HG02642 (cell line): ENCODE results near the gene TET2.

Experiments
- ATAC-seq: cut with Tn5 transposase; IDR thresholded peaks from one replicate; pipeline ENCODE4 v1.9.1; 2021; ENCODE audit warnings: mild to moderate bottlenecking; ENCODE audit not compliant: unreplicated experiment, poor library complexity

Gene TET2

DNA sequence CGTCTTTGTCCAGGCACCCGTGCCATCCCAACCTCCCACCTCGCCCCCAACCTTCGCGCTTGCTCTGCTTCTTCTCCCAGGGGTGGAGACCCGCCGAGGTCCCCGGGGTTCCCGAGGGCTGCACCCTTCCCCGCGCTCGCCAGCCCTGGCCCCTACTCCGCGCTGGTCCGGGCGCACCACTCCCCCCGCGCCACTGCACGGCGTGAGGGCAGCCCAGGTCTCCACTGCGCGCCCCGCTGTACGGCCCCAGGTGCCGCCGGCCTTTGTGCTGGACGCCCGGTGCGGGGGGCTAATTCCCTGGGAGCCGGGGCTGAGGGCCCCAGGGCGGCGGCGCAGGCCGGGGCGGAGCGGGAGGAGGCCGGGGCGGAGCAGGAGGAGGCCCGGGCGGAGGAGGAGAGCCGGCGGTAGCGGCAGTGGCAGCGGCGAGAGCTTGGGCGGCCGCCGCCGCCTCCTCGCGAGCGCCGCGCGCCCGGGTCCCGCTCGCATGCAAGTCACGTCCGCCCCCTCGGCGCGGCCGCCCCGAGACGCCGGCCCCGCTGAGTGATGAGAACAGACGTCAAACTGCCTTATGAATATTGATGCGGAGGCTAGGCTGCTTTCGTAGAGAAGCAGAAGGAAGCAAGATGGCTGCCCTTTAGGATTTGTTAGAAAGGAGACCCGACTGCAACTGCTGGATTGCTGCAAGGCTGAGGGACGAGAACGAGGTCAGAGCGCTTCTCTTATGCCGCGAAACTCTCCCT is at the start of gene TET2:
TSS of gene TET2 (plus strand) at position 601 of the 740 bp plus-strand sequence. CDS start 87,067 bp downstream, outside the sequence.
- peak; percentile 88 for ATAC-seq

DNA sequence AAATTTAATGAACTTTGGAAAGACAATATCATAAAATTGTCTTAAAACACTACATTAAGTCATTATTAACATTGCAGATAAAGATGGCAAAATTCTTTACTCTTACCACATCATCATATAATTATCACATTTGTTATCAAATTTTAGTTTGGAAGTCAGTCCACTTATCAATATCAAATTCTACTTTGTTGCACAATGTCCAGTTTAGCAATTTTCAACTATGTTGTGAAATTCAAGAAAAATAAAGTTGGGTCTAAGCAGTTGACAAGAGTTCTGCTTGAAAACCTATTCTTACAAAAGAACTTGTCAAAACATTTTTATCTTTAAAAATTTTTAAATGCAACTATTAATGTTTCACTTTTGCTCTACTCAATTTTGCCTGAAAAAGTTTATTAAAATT is 44.7 kb upstream of the TET2 start:
- no peak for ATAC-seq

- ATAC-seq: no peak
These were observed 40.2 kb upstream of the TET2 start for GRCh38 chr4:105106426-105106825.

GRCh38 chr4:105107095-105107856 is 39.4 kb upstream of the TET2 start:
- ATAC-seq: no peak

- no peak for ATAC-seq
These were observed 37.7 kb upstream of the TET2 start for GRCh38 chr4:105108971-105109370.

DNA sequence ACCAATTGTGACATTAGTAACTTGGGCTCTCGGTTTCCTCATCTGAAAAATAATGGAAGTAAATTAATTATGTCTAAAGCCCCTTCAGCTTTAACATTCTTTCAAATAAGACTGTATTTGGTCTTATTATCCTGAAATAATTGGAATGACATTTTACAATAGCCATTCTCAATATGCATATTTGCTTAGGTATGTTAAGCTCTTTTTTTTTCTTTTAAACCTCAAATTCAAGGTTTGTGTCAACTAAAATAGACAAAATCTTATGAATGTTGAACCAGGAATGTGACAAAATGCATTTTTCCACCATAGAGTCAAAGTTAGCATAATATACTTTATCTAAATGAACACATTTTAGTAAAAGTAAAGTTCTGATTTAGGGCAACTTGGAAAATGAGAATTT is 34.4 kb upstream of the TET2 start:
- no peak for ATAC-seq

DNA sequence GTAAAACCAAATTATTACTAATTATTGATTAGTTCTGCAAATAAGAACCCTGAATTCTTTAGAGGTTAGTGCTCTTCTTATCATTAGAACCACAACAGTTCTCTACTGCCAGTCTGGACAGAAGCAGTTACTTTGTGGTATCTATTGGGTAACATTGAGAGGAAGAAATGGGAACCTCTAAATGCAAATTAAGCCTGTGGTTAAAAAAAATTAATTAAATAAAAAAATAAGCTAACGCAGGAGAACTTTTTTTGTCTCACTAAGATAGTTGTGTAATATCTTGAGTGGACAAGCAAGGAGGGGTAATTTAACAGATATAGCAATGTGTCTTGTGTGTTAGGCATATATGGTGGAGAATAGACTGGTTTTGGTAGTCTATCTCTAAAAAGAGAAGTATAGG is 32.9 kb upstream of the TET2 start:
- ATAC-seq: no peak

DNA sequence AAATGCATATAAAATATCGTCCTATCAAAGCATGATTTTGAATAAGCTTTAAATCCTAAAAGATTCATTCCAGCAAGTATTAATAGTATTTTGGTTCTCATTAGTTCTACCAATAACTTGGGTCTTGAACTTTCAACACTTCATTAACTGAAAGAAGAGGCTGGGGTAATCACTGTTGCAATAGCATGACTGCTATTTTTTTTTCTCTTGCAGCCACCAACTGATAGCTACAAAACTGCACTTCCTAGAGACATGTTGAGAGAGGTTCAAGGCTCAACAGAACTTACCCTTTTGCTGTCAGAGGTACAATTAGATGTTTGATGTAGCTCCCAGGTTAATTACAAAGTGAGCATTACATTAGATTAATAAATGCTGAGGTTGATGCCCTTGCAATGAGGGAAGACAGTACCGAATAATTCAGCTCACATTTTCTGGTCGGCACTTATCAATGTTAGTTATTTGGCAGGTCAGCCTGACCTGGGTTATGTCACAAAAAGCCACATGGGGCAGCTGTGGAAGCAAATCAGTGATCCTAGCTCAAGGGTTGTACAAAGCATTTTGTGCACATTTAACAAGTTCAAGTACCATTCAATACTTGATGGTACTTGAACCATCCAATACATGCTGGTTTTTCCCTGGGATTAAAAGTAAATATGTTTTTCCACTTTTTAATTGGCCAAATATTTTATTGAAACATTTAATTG is 29.9 kb upstream of the TET2 start:
- no peak for ATAC-seq

- no peak for ATAC-seq
These were observed 27.3 kb upstream of the TET2 start for GRCh38 chr4:105119356-105119755.

- ATAC-seq: no peak
These were observed 26.1 kb upstream of the TET2 start for GRCh38 chr4:105120626-105121025.

GRCh38 chr4:105122350-105122749 is 24.3 kb upstream of the TET2 start:
- no peak for ATAC-seq

DNA sequence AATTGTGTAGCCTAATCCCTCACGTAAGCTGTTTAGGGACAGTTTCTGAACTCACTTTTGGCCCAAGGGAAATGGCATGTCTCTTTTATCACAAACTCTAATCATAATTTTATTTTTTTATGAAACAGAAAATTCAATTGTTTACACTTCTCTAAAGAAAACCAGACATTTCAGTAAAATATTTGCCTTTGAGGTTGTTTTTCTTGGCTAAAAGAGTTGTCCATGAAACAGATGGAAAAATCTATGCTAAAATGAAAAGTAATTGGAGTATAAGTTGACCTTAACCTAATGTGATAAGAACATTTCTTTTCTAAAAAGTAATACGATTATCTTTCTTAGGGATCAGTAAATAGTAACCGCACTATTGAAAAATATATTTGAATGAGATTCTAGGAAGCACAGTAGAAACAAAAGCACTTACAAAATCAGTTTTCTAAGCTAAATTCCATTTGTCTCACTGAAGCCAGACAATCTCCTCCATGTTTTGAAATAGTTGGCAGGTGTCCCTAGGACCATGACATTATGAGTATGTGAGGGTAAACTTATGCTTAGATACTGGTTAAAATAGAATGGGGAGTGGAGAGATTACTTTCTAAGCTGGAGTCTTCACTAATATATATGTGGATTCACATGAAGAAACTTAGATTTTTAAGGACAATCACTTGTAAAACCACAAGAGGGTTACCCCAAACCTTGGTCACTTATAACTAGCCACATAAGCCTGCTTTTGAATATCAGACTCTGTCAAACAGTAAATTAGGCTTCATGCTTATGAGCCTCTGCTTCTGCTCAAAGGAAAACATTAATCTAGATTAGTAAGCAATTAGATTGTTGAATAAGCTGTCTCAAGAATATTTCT is 20.1 kb upstream of the TET2 start:
- ATAC-seq: no peak

DNA sequence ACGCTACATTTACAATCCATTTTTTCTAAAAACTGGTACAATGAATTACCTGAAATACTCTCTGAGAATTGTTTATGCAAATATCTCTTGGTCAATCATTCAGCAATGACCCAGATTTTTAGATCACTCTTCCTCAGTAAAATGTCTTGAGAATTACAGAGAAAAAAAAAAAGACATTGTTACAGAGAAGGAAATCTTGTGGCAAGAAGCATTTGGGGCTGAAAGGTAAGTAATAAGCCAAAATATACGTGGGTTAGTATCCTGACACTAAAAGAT is 19.6 kb upstream of the TET2 start:
- no peak for ATAC-seq

GRCh38 chr4:105128208-105128607 is 18.5 kb upstream of the TET2 start:
- ATAC-seq: no peak

GRCh38 chr4:105129286-105130040 is 17.2 kb upstream of the TET2 start:
- ATAC-seq: no peak

DNA sequence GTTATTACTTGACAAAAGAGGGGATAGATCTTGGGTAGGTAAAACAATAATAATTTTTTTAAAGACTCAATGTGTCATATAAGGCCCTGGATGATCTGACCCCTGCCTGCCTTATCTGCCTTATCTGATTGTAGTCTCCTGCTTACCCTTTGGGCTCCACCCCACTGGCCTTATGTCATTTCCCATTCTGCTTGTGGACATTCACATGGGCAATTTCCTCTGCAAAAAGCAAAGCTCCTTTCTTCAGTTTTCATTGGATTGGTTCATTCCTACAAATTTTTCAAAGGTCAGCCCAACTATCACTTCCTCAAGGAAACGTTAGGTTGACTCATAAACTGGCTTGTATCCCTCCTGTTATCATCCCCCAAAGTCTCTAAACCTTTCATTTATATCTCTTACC is 15.7 kb upstream of the TET2 start:
- no peak for ATAC-seq

- no peak for ATAC-seq
These were observed 12.7 kb upstream of the TET2 start for GRCh38 chr4:105133976-105134375.

DNA sequence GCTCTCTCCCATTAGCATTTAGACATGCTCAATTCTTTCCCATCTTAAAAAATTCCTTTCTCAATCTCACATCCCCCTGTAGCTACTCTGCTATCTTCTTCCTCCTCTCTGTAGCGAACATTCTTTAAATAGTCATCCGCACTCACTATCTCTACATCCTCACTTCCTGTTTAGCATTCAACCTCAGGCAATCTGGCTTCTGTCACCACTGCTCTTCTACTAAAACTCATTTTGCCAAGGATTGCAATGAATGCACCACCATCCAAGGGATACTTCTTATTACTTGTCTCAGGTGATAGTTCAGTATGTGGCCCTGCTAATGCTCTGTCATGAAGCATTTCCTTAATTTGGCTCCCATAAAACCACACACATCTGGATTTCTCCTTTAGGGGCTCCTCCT is 10.9 kb upstream of the TET2 start:
- peak; percentile 61 for ATAC-seq

- no peak for ATAC-seq
These were observed 9.4 kb upstream of the TET2 start for GRCh38 chr4:105137121-105137875.
